Measurements from ENCODE around the gene LTB. TPM values are rescaled to one million over a fixed set of nuclear protein-coding genes. Genes with fewer than 3 reads are reported as not detected.
"Not testable (repeated sequence)": the region's sequence is repeated elsewhere in the genome, so short reads cannot be mapped to it uniquely, and the experiment has no call there.

LTB gene
- total and polyA plus RNA-seq, 4 donors = 0.35 to 1.9 (median 0.52) TPM

DNA sequence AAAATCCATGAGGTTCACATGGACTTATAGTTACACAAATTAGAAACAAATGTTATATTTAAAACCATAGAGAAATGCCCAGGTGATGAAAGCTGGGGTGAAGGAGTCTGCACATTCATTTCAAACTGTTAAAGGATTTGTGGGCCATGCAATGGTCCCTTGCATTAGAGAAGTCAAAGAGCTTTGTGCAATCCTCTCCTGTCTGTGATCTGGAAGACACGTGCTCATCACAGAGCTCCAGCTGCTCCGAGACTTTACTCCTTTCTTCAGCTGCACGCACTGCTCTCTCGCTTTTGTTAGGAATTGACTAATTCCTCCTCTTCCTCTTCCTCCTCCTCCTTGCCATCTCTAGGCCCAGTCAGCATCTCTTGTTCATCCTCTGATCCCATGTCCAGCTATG, 28.7 kb upstream of the LTB start:
- DNase-seq (ENCODE audit: low read depth in 4 of 6, low spot score in 6 of 6) = no peak
- no peaks in the 10 kb centered on the region for H3K36me3 ChIP-seq (ENCODE audit: control insufficient read depth, insufficient read depth, low read length)
- H3K27me3 ChIP-seq (ENCODE audit: control insufficient read depth, insufficient read depth, low read length) = no peaks in the 10 kb centered on the region
- 80% methylated on average over 4 of the region's 4 CpGs for WGBS (ENCODE audit: insufficient coverage)
- H3K4me3 ChIP-seq (ENCODE audit: low read depth, low read length) = no peak overlapping the region
- no peak overlapping the region for H3K27ac ChIP-seq (ENCODE audit: low read depth, low read length)
- H3K9me3 ChIP-seq (ENCODE audit: control insufficient read depth, insufficient read depth, low read length) = no peaks in the 10 kb centered on the region
- H3K4me1 ChIP-seq (ENCODE audit: control insufficient read depth, insufficient read depth, low read length) = no peaks in the 10 kb centered on the region

DNA sequence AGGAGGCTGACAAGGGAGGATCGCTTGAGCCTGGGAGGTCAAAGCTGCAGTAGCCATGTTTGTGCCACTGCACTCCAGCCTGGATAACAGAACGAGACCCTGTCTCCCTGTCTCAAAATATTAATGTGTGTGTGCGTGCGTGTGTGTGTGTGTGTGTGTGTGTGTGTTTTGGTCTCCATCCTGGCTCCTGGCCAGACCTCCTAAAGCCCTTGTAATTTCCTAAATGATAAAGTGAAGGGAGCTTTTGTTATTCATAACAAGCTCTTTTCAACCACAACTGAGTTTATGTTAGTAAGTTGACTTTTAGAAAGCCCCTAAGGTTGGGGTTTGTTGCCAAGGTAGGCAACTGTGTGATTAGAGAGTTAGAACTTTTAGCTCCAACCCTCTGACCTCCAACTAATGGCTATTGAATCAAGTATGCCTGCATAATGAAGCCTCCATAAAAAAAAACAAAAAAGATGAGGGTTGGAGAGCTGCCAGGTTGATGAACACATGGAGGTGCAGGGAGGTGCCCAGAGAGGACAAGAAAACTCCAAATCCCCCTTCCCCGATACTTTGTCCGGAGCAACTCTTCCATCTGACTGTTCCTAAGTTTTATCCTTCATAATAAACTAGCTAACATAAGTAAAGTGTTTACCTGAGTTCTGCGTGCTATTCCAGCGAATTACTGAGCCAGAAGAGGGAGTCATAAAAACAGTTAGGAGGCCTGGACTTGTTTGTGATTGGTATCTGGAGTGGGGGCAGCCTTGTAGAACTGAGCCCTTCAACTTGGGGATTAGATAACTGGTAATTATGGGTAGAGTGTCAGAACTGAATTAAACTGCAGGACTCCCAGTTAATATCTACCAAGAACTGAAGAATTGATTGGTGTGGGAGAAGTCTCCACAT, 27.5 kb upstream of the LTB start:
- H3K4me3 ChIP-seq (ENCODE audit: low read depth, low read length) = no peak overlapping the region
- no peaks in the 10 kb centered on the region for H3K27me3 ChIP-seq (ENCODE audit: control insufficient read depth, insufficient read depth, low read length)
- H3K36me3 ChIP-seq (ENCODE audit: control insufficient read depth, insufficient read depth, low read length) = no peaks in the 10 kb centered on the region
- no peak for DNase-seq (ENCODE audit: low read depth in 4 of 6, low spot score in 6 of 6)
- H3K9me3 ChIP-seq (ENCODE audit: control insufficient read depth, insufficient read depth, low read length) = no peaks in the 10 kb centered on the region
- no peaks in the 10 kb centered on the region for H3K4me1 ChIP-seq (ENCODE audit: control insufficient read depth, insufficient read depth, low read length)
- 100% methylated on average over 3 of the region's 8 CpGs for WGBS (ENCODE audit: insufficient coverage)
- no peak overlapping the region for H3K27ac ChIP-seq (ENCODE audit: low read depth, low read length)

DNA sequence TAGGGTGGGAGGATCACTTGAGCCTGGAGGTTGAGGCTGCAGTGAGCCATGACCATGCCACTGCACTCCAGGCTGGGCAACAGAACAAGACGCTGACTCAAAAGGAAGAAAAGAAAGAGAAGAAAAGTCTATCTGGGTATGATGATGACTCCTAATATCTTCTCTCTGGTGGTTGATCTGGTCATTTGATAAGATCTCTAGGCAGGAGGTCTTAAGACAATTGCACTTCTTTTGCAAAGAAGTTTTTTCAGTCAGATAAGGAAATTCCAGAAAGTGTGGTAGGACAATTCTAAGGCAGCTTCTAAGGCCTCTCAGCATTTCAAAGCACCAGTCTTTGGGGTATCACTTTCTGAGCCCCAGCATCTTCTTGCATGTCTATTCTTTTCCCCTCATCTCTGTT, 25.1 kb upstream of the LTB start:
- H3K27me3 ChIP-seq (ENCODE audit: control insufficient read depth, insufficient read depth, low read length) = no peaks in the 10 kb centered on the region
- no peak overlapping the region for H3K27ac ChIP-seq (ENCODE audit: low read depth, low read length)
- H3K36me3 ChIP-seq (ENCODE audit: control insufficient read depth, insufficient read depth, low read length) = no peaks in the 10 kb centered on the region
- H3K4me1 ChIP-seq (ENCODE audit: control insufficient read depth, insufficient read depth, low read length) = no peaks in the 10 kb centered on the region
- H3K4me3 ChIP-seq (ENCODE audit: low read depth, low read length) = no peak overlapping the region
- WGBS (ENCODE audit: insufficient coverage) = no CpG with 5 or more reads among the region's 1 CpG
- no peaks in the 10 kb centered on the region for H3K9me3 ChIP-seq (ENCODE audit: control insufficient read depth, insufficient read depth, low read length)
- no peak for DNase-seq (ENCODE audit: low read depth in 4 of 6, low spot score in 6 of 6)

DNA sequence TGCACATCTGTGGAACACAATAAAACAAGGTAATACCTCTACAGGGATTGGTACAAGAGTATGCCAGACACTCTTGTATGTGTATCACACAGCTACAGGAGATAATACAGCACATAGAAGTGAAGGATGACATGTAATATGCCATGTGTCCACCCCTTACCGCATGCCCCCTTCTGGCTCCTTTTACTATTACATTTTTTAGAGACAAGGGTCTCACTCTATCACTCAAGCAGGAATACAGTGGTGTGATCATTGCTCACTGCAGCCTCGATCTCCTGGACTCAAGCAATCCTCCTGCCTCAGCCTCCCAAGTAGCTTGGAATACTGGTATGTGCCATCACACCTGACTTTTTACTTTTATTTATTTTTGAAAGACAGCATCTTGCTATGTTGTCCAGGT, 14.8 kb upstream of the LTB start:
- Histone ChIP-seq H3K9me3 (ENCODE audit: control insufficient read depth, insufficient read depth, low read length) (no peaks in the 10 kb centered on the region), H3K4me1 (ENCODE audit: control insufficient read depth, insufficient read depth, low read length) (no peaks in the 10 kb centered on the region), H3K27me3 (ENCODE audit: control insufficient read depth, insufficient read depth, low read length) (no peaks in the 10 kb centered on the region), H3K27ac (ENCODE audit: low read depth, low read length) (no peak overlapping the region), H3K4me3 (ENCODE audit: low read depth, low read length) (no peak overlapping the region), H3K36me3 (ENCODE audit: control insufficient read depth, insufficient read depth, low read length) (no peaks in the 10 kb centered on the region)
- WGBS (ENCODE audit: insufficient coverage) = 67% methylated on average over 1 of the region's 2 CpGs
- no peak for DNase-seq (ENCODE audit: low read depth in 4 of 6, low spot score in 6 of 6)

DNA sequence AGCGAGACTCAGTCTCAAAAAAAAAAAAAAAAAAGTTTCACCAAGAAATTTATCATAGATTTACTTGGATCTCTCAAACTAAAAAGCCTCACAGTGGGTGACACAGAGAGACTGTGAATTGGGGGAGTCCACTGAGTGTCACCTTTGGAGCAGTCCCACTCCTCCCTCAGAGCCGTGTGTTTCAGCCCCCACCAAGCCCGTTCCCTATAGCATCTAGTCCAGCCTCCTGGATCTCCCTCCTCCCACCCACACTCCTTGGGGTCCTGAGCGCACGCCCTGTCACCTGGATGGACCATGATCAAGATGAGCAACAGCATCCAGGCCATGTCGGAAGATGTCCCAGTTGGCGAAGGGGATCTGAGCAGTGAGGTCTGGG, 10.2 kb upstream of the LTB start:
- no peak overlapping the region for H3K27ac ChIP-seq (ENCODE audit: low read depth, low read length)
- H3K4me3 ChIP-seq (ENCODE audit: low read depth, low read length) = no peak overlapping the region
- no peaks in the 10 kb centered on the region for H3K36me3 ChIP-seq (ENCODE audit: control insufficient read depth, insufficient read depth, low read length)
- H3K9me3 ChIP-seq (ENCODE audit: control insufficient read depth, insufficient read depth, low read length) = no peaks in the 10 kb centered on the region
- DNase-seq (ENCODE audit: low read depth in 4 of 6, low spot score in 6 of 6) = no peak
- H3K4me1 ChIP-seq (ENCODE audit: control insufficient read depth, insufficient read depth, low read length) = peaks cover 15% of the 10 kb centered on the region
- 97% methylated on average over 6 of the region's 7 CpGs for WGBS (ENCODE audit: insufficient coverage)
- H3K27me3 ChIP-seq (ENCODE audit: control insufficient read depth, insufficient read depth, low read length) = no peaks in the 10 kb centered on the region

DNA sequence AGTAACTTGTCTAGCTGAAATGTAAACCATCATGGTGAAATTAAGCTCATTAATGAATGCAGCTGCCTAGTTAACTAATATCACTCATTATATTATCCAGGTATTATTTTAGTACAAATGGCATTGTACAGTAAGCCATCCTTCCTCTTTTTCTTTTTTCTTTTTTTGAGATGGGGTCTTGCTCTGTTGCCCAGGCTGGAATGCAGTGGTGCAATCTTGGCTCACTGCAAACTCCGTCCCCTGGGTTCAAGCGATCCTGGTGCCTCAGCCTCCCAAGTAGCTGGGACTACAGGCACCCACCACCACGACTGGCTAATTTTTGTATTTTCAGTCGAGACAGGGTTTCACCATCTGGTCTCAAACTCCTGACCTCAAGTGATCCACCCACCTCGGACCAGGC, 8.5 kb upstream of the LTB start:
- H3K4me3 ChIP-seq (ENCODE audit: low read depth, low read length); H3K9me3 ChIP-seq (ENCODE audit: control insufficient read depth, insufficient read depth, low read length); DNase-seq (ENCODE audit: low read depth in 4 of 6, low spot score in 6 of 6); H3K27me3 ChIP-seq (ENCODE audit: control insufficient read depth, insufficient read depth, low read length); H3K27ac ChIP-seq (ENCODE audit: low read depth, low read length); H3K36me3 ChIP-seq (ENCODE audit: control insufficient read depth, insufficient read depth, low read length): not testable (repeated sequence)
- peaks cover 23% of the 10 kb centered on the region for H3K4me1 ChIP-seq (ENCODE audit: control insufficient read depth, insufficient read depth, low read length)
- 89% methylated on average over 5 of the region's 5 CpGs for WGBS (ENCODE audit: insufficient coverage)

DNA sequence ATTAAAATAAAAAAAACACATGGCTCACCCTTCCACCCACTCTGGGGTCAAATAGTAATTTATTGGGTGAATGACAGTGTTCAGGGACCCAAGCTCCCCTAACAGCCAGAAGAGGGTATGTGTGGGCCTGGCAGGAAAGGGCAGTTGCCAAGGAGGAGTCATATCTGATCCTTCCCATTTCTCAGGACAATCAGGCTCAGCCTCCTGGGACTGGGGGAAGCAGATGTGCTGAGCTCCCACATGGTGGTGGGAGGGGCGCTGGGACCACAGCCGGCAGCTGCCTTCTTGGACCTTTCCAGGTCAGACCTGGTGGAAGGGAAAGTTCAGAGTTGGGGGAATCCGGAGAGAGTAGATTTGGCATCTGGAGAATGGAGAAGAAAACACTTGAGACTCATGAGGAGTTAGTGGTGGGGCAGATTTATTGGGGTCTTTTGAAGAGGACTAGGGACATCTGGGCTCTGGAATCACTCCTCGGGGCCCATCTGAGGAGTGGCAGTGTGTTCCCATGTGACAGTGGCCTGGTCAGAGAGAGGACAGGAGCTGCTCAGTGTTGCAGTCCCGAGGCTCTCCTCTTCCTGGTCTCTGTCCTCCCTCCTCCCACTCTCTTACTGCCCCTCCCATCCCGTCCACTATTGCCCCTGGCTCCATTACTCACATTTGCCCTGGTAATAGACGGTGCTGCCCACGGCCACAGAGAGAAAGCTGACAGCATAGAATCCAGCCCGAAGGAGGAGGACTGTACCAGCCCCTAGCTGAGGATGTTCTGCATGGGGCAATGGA, 6.8 kb upstream of the LTB start:
- DNase-seq (ENCODE audit: low read depth in 4 of 6, low spot score in 6 of 6) = no peak
- H3K27ac ChIP-seq (ENCODE audit: low read depth, low read length) = no peak overlapping the region
- no peaks in the 10 kb centered on the region for H3K9me3 ChIP-seq (ENCODE audit: control insufficient read depth, insufficient read depth, low read length)
- H3K36me3 ChIP-seq (ENCODE audit: control insufficient read depth, insufficient read depth, low read length) = no peaks in the 10 kb centered on the region
- peaks cover 23% of the 10 kb centered on the region for H3K4me1 ChIP-seq (ENCODE audit: control insufficient read depth, insufficient read depth, low read length)
- 54% methylated on average over 8 of the region's 9 CpGs for WGBS (ENCODE audit: insufficient coverage)
- no peak overlapping the region for H3K4me3 ChIP-seq (ENCODE audit: low read depth, low read length)
- H3K27me3 ChIP-seq (ENCODE audit: control insufficient read depth, insufficient read depth, low read length) = no peaks in the 10 kb centered on the region

DNA sequence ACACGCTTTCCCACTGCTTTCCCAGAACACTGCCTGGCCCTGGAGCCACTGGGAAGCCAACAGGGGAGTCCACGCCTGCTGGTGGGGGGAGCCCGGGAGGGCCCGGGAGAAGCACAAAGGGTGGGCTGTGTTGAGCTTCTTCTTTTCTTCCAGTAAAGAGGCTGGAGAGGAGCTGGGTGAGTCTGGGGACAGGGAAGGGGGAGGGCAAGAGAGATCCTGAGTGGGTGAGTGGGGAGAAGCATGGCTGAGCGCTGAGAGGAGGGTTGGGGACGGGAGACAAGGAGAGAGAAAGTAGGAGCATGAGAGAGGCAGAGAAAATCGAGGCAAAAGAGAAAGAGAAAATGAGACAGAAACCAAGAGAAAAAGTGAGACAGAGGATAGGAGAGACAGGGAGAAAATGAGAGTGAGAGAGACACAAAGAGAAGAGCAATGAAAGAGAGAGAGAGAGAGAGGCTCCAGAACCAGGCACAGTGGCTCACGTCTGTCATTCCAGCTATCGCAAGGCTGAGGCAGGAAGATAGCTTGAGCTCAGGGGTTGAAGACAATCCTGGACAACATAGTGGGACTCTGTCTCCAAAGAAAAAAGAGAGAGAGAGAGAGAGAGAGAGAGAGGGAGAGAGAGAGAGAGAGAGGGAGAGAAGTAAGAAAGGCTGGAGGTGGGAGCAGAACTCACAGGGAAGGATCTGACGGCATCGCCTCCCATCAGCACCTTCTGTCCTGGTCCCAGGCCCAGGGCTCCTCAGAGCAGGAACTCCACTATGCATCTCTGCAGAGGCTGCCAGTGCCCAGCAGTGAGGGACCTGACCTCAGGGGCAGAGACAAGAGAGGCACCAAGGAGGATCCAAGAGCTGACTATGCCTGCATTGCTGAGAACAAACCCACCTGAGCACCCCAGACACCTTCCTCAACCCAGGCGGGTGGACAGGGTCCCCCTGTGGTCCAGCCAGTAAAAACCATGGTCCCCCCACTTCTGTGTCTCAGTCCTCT, 5.9 kb upstream of the LTB start:
- WGBS (ENCODE audit: insufficient coverage) = 52% methylated on average over 11 of the region's 12 CpGs

DNA sequence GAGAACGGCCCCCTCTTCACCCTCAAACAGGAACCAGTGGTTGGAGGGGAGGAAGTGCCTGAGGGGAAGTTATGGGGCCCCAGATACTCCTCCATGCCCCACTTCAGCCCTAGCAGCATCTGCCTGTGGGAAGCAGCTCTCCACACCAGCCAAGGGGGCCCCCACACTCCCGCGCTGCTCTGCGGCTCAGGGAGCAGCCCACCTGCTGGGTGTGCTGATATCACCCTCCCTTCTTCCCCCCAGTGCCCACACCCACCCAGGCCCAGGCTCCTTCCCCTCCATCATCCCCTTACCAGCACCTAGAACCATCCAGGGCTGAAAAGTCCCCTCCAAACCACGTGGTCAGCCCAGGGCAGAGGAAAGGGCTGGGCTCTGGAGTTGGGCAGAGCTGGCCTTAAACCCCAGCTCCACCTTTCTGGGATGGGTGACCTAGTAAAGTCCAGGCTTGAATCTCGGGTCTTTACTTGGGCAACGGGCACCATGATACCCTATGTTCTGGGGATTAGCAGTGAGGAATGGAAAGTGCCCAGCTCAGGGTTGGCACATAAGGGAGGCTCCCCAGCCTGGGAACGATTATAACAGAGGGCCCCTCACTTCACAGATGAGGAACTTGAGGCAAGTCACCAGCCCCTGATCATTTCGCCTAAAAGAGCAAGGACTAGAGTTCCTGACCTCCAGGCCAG, 4.5 kb upstream of the LTB start:
- 60% methylated on average over 8 of the region's 9 CpGs for WGBS (ENCODE audit: insufficient coverage)
- H3K4me3 ChIP-seq (ENCODE audit: low read depth, low read length) = no peak overlapping the region
- no peak for DNase-seq (ENCODE audit: low read depth in 4 of 6, low spot score in 6 of 6)

More for the DNA sequence above, 5.9 kb upstream of the LTB start:
- H3K27ac ChIP-seq (ENCODE audit: low read depth, low read length) = no peak overlapping the region
- H3K36me3 ChIP-seq (ENCODE audit: control insufficient read depth, insufficient read depth, low read length) = no peaks in the 10 kb centered on the region
- peak in 2 of 6 donors; percentile 9 to 33 for DNase-seq (ENCODE audit: low read depth in 4 of 6, low spot score in 6 of 6)
- no peaks in the 10 kb centered on the region for H3K27me3 ChIP-seq (ENCODE audit: control insufficient read depth, insufficient read depth, low read length)
- H3K4me1 ChIP-seq (ENCODE audit: control insufficient read depth, insufficient read depth, low read length) = peaks cover 23% of the 10 kb centered on the region
- H3K9me3 ChIP-seq (ENCODE audit: control insufficient read depth, insufficient read depth, low read length) = no peaks in the 10 kb centered on the region
- H3K4me3 ChIP-seq (ENCODE audit: low read depth, low read length) = peak overlapping the region; percentile 16

More for the DNA sequence above, 4.5 kb upstream of the LTB start:
- Histone ChIP-seq H3K9me3 (ENCODE audit: control insufficient read depth, insufficient read depth, low read length) (no peaks in the 10 kb centered on the region), H3K27ac (ENCODE audit: low read depth, low read length) (no peak overlapping the region), H3K4me1 (ENCODE audit: control insufficient read depth, insufficient read depth, low read length) (peaks cover 30% of the 10 kb centered on the region), H3K27me3 (ENCODE audit: control insufficient read depth, insufficient read depth, low read length) (no peaks in the 10 kb centered on the region), H3K36me3 (ENCODE audit: control insufficient read depth, insufficient read depth, low read length) (no peaks in the 10 kb centered on the region)

Data from spinal cord (tissue), 10 donors.